HG03521 (cell line): ENCODE data around the gene PCDHA7.
"Not testable (repeated sequence)": the region's sequence is repeated elsewhere in the genome, so short reads cannot be mapped to it uniquely, and the experiment has no call there.

Experiments used
- ATAC-seq: cut with Tn5 transposase; IDR thresholded peaks from one replicate; pipeline ENCODE4 v1.9.1; 2021; ENCODE audit warnings: mild to moderate bottlenecking, moderate library complexity; ENCODE audit not compliant: unreplicated experiment

The PCDHA7 gene

GRCh38 chr5:140822969-140823368 lies 11.1 kb upstream of the PCDHA7 start:
- not testable (repeated sequence) for ATAC-seq

GRCh38 chr5:140823475-140823874 lies 10.6 kb upstream of the PCDHA7 start:
- no peak for ATAC-seq

GRCh38 chr5:140827704-140828361 lies 6.2 kb upstream of the PCDHA7 start, which contains the start of gene PCDHA6:
TSS of gene PCDHA6 (plus strand) at chr5:140827960. CDS start at chr5:140828092, 132 bp downstream.
- ATAC-seq: no peak

GRCh38 chr5:140828362-140828737 lies 5.7 kb upstream of the PCDHA7 start:
- ATAC-seq: no peak

- not testable (repeated sequence) for ATAC-seq
These were observed 4.3 kb upstream of the PCDHA7 start for GRCh38 chr5:140829511-140830501.

GRCh38 chr5:140834439-140835008 lies 455 bp downstream of the PCDHA7 start:
- not testable (repeated sequence) for ATAC-seq

- ATAC-seq: no peak
These were observed 1.8 kb downstream of the PCDHA7 start for GRCh38 chr5:140835622-140836510.

GRCh38 chr5:140840978-140841962 lies 7.2 kb downstream of the PCDHA7 start, which contains the start of gene PCDHA8:
TSS of gene PCDHA8 (plus strand) at chr5:140841187. CDS start at chr5:140841322, 135 bp downstream.
- ATAC-seq: no peak

GRCh38 chr5:140842798-140843733 lies 9.0 kb downstream of the PCDHA7 start:
- ATAC-seq: no peak

GRCh38 chr5:140848139-140849102 lies 14.4 kb downstream of the PCDHA7 start, which contains the start of gene PCDHA9:
TSS of gene PCDHA9 (plus strand) at chr5:140848382. CDS start at chr5:140848496, 114 bp downstream.
- ATAC-seq: not testable (repeated sequence)

- not testable (repeated sequence) for ATAC-seq
These were observed 16.0 kb downstream of the PCDHA7 start for GRCh38 chr5:140849831-140850634.

- no peak for ATAC-seq
These were observed 22.0 kb downstream of the PCDHA7 start, which contains the start of gene PCDHA10 for GRCh38 chr5:140855772-140856674. TSS of gene PCDHA10 (plus strand) at chr5:140855897. CDS start at chr5:140856049, 152 bp downstream.

- ATAC-seq: no peak
These were observed 23.3 kb downstream of the PCDHA7 start for GRCh38 chr5:140857177-140857986.

GRCh38 chr5:140857987-140858240 lies 23.8 kb downstream of the PCDHA7 start:
- no peak for ATAC-seq
